GM12878 (cell line): Measurements from ENCODE around the gene USP17L18.
"Not testable (repeated sequence)": the region's sequence is repeated elsewhere in the genome, so short reads cannot be mapped to it uniquely, and the experiment has no call there.

Experiments used
- MXI1 ChIP-seq: fragments of 150-350 bp; IDR thresholded peaks from 2 replicates; pipeline ENCODE4 v1.6.1; 2011; ENCODE audit warnings: low read depth, mild to moderate bottlenecking, inconsistent platforms, low read length, improper control_type of control experiment
- RAD21 ChIP-seq: IDR thresholded peaks from 2 replicates; pipeline ENCODE4 v1.6.1; 2011; ENCODE audit warnings: mild to moderate bottlenecking, low read depth, low read length, moderate library complexity; ENCODE audit not compliant: insufficient read depth
- SIN3A ChIP-seq: IDR thresholded peaks from 2 replicates; pipeline ENCODE4 v1.6.1; 2012; ENCODE audit warnings: low read depth, low read length, improper control_type of control experiment
- SMC3 ChIP-seq: IDR thresholded peaks from 2 replicates; pipeline ENCODE4 v1.6.1; 2011; ENCODE audit warnings: low read length, improper control_type of control experiment, borderline replicate concordance

GRCh38 chr4:9262572-9262971 lies 14.1 kb downstream of the USP17L18 start, which contains the start of gene USP17L21:
- TF ChIP-seq SIN3A, SMC3, RAD21, MXI1: not testable (repeated sequence)
